ENCODE results near the gene ZP1. TPM values are rescaled to one million over a fixed set of nuclear protein-coding genes. Genes with fewer than 3 reads are reported as not detected.

The ZP1 gene
- total RNA-seq, 1 experiment from 2014 or later: not detected

GRCh38 chr11:60867871-60868681 lies 734 bp downstream of the ZP1 start:
- CTCF ChIA-PET: interaction anchor here (0.7 to 1.4 kb wide), 3 partner anchors 19 to 249 kb away, joined by 3 to 4 read pairs (median 3); no protein-coding TSS in a partner anchor
- no peaks in the 10 kb centered on the region for H3K36me3 Mint-ChIP-seq (ENCODE audit: insufficient read depth, unreplicated experiment)
- no peaks in the 10 kb centered on the region for H3K27me3 Mint-ChIP-seq (ENCODE audit: insufficient read depth, unreplicated experiment)
- Histone ChIP-seq H3K4me3 (ENCODE audit: low read depth, low read length) (no peak overlapping the region), H3K4me1 (no peaks in the 10 kb centered on the region), H3K27me3 (replicated peaks; ENCODE audit: control insufficient read depth, insufficient read depth, low read length) (no peaks in the 10 kb centered on the region), H3K36me3 (ENCODE audit: control insufficient read depth, insufficient read depth, low read length) (no peaks in the 10 kb centered on the region), H3K9me3 (no peaks in the 10 kb centered on the region)
- no peak for DNase-seq
- BruUV-seq (replicated peaks): no TSS peak
- intact Hi-C loops (cut with micrococcal nuclease; ENCODE audit: unreplicated experiment): no loop called here
- H3K4me3 Mint-ChIP-seq (ENCODE audit: unreplicated experiment): no peak overlapping the region
- POLR2A ChIA-PET: interaction anchor here (0.5 kb wide), 1 partner anchor 61 kb away, joined by 5 read pairs; no protein-coding TSS in a partner anchor
- H3K4me1 Mint-ChIP-seq (ENCODE audit: low read depth, unreplicated experiment): peaks cover 7% of the 10 kb centered on the region
- no peak for TF ChIP-seq CTCF (IDR thresholded peaks at IDR 0.05; ENCODE audit: insufficient read depth in 1 of 2, low read depth in 1 of 2, low read length in 1 of 2, severe bottlenecking in 1 of 2, unreplicated experiment in 1 of 2)
- H3K9me3 Mint-ChIP-seq (ENCODE audit: unreplicated experiment): no peaks in the 10 kb centered on the region
- no peak overlapping the region for H3K27ac Mint-ChIP-seq (ENCODE audit: unreplicated experiment)

GRCh38 chr11:60868682-60869450 lies 1.5 kb downstream of the ZP1 start:
- no peaks in the 10 kb centered on the region for H3K36me3 ChIP-seq (ENCODE audit: control insufficient read depth, insufficient read depth, low read length)
- no peak overlapping the region for H3K4me3 ChIP-seq (ENCODE audit: low read depth, low read length)
- POLR2A ChIA-PET: no interaction called here
- peaks cover 7% of the 10 kb centered on the region for H3K4me1 Mint-ChIP-seq (ENCODE audit: low read depth, unreplicated experiment)
- H3K36me3 Mint-ChIP-seq (ENCODE audit: insufficient read depth, unreplicated experiment): no peaks in the 10 kb centered on the region
- TF ChIP-seq CTCF (IDR thresholded peaks at IDR 0.05; ENCODE audit: insufficient read depth in 1 of 2, low read depth in 1 of 2, low read length in 1 of 2, severe bottlenecking in 1 of 2, unreplicated experiment in 1 of 2): no peak
- H3K9me3 Mint-ChIP-seq (ENCODE audit: unreplicated experiment): no peaks in the 10 kb centered on the region
- no peak for DNase-seq
- intact Hi-C loops (cut with micrococcal nuclease; ENCODE audit: unreplicated experiment): no loop called here
- no peak overlapping the region for H3K4me3 Mint-ChIP-seq (ENCODE audit: unreplicated experiment)
- H3K4me1 ChIP-seq: no peaks in the 10 kb centered on the region
- CTCF ChIA-PET: interaction anchor here (1.2 kb wide), 1 partner anchor 18 kb away, joined by 4 read pairs; no protein-coding TSS in a partner anchor
- BruUV-seq (replicated peaks): no TSS peak
- no peaks in the 10 kb centered on the region for H3K27me3 ChIP-seq (replicated peaks; ENCODE audit: control insufficient read depth, insufficient read depth, low read length)
- H3K9me3 ChIP-seq: no peaks in the 10 kb centered on the region
- H3K27me3 Mint-ChIP-seq (ENCODE audit: insufficient read depth, unreplicated experiment): no peaks in the 10 kb centered on the region
- H3K27ac Mint-ChIP-seq (ENCODE audit: unreplicated experiment): no peak overlapping the region

GRCh38 chr11:60869451-60869825 lies 2.1 kb downstream of the ZP1 start:
- no peaks in the 10 kb centered on the region for H3K9me3 Mint-ChIP-seq (ENCODE audit: unreplicated experiment)
- no peaks in the 10 kb centered on the region for H3K27me3 Mint-ChIP-seq (ENCODE audit: insufficient read depth, unreplicated experiment)
- Histone ChIP-seq H3K27me3 (replicated peaks; ENCODE audit: control insufficient read depth, insufficient read depth, low read length) (no peaks in the 10 kb centered on the region), H3K4me1 (no peaks in the 10 kb centered on the region), H3K4me3 (ENCODE audit: low read depth, low read length) (no peak overlapping the region), H3K36me3 (ENCODE audit: control insufficient read depth, insufficient read depth, low read length) (no peaks in the 10 kb centered on the region), H3K9me3 (no peaks in the 10 kb centered on the region)
- H3K4me1 Mint-ChIP-seq (ENCODE audit: low read depth, unreplicated experiment): peaks cover 7% of the 10 kb centered on the region
- no peak for TF ChIP-seq CTCF (IDR thresholded peaks at IDR 0.05; ENCODE audit: insufficient read depth in 1 of 2, low read depth in 1 of 2, low read length in 1 of 2, severe bottlenecking in 1 of 2, unreplicated experiment in 1 of 2)
- no TSS peak for BruUV-seq (replicated peaks)
- no peak overlapping the region for H3K4me3 Mint-ChIP-seq (ENCODE audit: unreplicated experiment)
- POLR2A ChIA-PET: no interaction called here
- no peak overlapping the region for H3K27ac Mint-ChIP-seq (ENCODE audit: unreplicated experiment)
- no peaks in the 10 kb centered on the region for H3K36me3 Mint-ChIP-seq (ENCODE audit: insufficient read depth, unreplicated experiment)
- no peak for DNase-seq
- CTCF ChIA-PET: no interaction called here
- intact Hi-C loops (cut with micrococcal nuclease; ENCODE audit: unreplicated experiment): no loop called here
